ENCODE results near the gene PDE4D.

The PDE4D gene

GRCh38 chr5:58927181-58927580 lies 966.3 kb downstream of the PDE4D start:
- no peak for FAIRE-seq
- no peak for DNase-seq (ENCODE audit: insufficient read length, low spot score)
- TF ChIP-seq TAF1 (IDR thresholded peaks at IDR 0.05; ENCODE audit: low read depth, low read length) (no peak), POLR2A (IDR thresholded peaks at IDR 0.05; ENCODE audit: low read depth, low read length) (no peak), SPI1 (IDR thresholded peaks at IDR 0.05; ENCODE audit: low read depth, low read length) (no peak), POU2F2 (IDR thresholded peaks at IDR 0.05; ENCODE audit: low read depth, low read length) (no peak), POLR2AphosphoS5 (IDR thresholded peaks at IDR 0.05; ENCODE audit: low read depth, low read length) (no peak), PAX5 (IDR thresholded peaks at IDR 0.05; ENCODE audit: insufficient read depth, low read length, severe bottlenecking) (no peak)

GRCh38 chr5:58926541-58926935 lies 967.0 kb downstream of the PDE4D start:
- FAIRE-seq (no peak), DNase-seq (ENCODE audit: insufficient read length, low spot score) (no peak)
- TF ChIP-seq POLR2A (IDR thresholded peaks at IDR 0.05; ENCODE audit: low read depth, low read length) (no peak), POU2F2 (IDR thresholded peaks at IDR 0.05; ENCODE audit: low read depth, low read length) (no peak), POLR2AphosphoS5 (IDR thresholded peaks at IDR 0.05; ENCODE audit: low read depth, low read length) (no peak), PAX5 (IDR thresholded peaks at IDR 0.05; ENCODE audit: insufficient read depth, low read length, severe bottlenecking) (no peak), SPI1 (IDR thresholded peaks at IDR 0.05; ENCODE audit: low read depth, low read length) (no peak), TAF1 (IDR thresholded peaks at IDR 0.05; ENCODE audit: low read depth, low read length) (no peak)

GRCh38 chr5:58925627-58926540 lies 967.6 kb downstream of the PDE4D start:
- DNase-seq (ENCODE audit: insufficient read length, low spot score): no peak
- no peak for TF ChIP-seq POLR2AphosphoS5 (IDR thresholded peaks at IDR 0.05; ENCODE audit: low read depth, low read length)
- TF ChIP-seq PAX5 (IDR thresholded peaks at IDR 0.05; ENCODE audit: insufficient read depth, low read length, severe bottlenecking): no peak
- no peak for FAIRE-seq

- TF ChIP-seq POU2F2 (IDR thresholded peaks at IDR 0.05; ENCODE audit: low read depth, low read length) (no peak), POLR2A (IDR thresholded peaks at IDR 0.05; ENCODE audit: low read depth, low read length) (no peak), POLR2AphosphoS5 (IDR thresholded peaks at IDR 0.05; ENCODE audit: low read depth, low read length) (no peak), SPI1 (IDR thresholded peaks at IDR 0.05; ENCODE audit: low read depth, low read length) (no peak), PAX5 (IDR thresholded peaks at IDR 0.05; ENCODE audit: insufficient read depth, low read length, severe bottlenecking) (no peak), TAF1 (IDR thresholded peaks at IDR 0.05; ENCODE audit: low read depth, low read length) (no peak)
- DNase-seq (ENCODE audit: insufficient read length, low spot score) (no peak), FAIRE-seq (no peak)
Measured at GRCh38 chr5:58924306-58924705, 969.2 kb downstream of the PDE4D start.

- FAIRE-seq: no peak
- TF ChIP-seq POLR2A (IDR thresholded peaks at IDR 0.05; ENCODE audit: low read depth, low read length): no peak
- TF ChIP-seq TAF1 (IDR thresholded peaks at IDR 0.05; ENCODE audit: low read depth, low read length): no peak
- TF ChIP-seq PAX5 (IDR thresholded peaks at IDR 0.05; ENCODE audit: insufficient read depth, low read length, severe bottlenecking): no peak
- no peak for TF ChIP-seq SPI1 (IDR thresholded peaks at IDR 0.05; ENCODE audit: low read depth, low read length)
- no peak for TF ChIP-seq POLR2AphosphoS5 (IDR thresholded peaks at IDR 0.05; ENCODE audit: low read depth, low read length)
- no peak for TF ChIP-seq POU2F2 (IDR thresholded peaks at IDR 0.05; ENCODE audit: low read depth, low read length)
Measured at GRCh38 chr5:58923355-58923754, 970.2 kb downstream of the PDE4D start.

GRCh38 chr5:58922461-58923171 lies 970.9 kb downstream of the PDE4D start:
- TF ChIP-seq PAX5 (IDR thresholded peaks at IDR 0.05; ENCODE audit: insufficient read depth, low read length, severe bottlenecking): no peak
- TF ChIP-seq SPI1 (IDR thresholded peaks at IDR 0.05; ENCODE audit: low read depth, low read length): no peak
- TF ChIP-seq TAF1 (IDR thresholded peaks at IDR 0.05; ENCODE audit: low read depth, low read length): no peak
- no peak for TF ChIP-seq POU2F2 (IDR thresholded peaks at IDR 0.05; ENCODE audit: low read depth, low read length)
- TF ChIP-seq POLR2AphosphoS5 (IDR thresholded peaks at IDR 0.05; ENCODE audit: low read depth, low read length): no peak
- TF ChIP-seq POLR2A (IDR thresholded peaks at IDR 0.05; ENCODE audit: low read depth, low read length): no peak
- no peak for DNase-seq (ENCODE audit: insufficient read length, low spot score)
- FAIRE-seq: no peak

More at GRCh38 chr5:58923355-58923754, 970.2 kb downstream of the PDE4D start:
- no peak for DNase-seq (ENCODE audit: insufficient read length, low spot score)

- DNase-seq (ENCODE audit: insufficient read length, low spot score) (no peak), FAIRE-seq (no peak)
- TF ChIP-seq POLR2A (IDR thresholded peaks at IDR 0.05; ENCODE audit: low read depth, low read length) (no peak), TAF1 (IDR thresholded peaks at IDR 0.05; ENCODE audit: low read depth, low read length) (no peak), SPI1 (IDR thresholded peaks at IDR 0.05; ENCODE audit: low read depth, low read length) (no peak), POU2F2 (IDR thresholded peaks at IDR 0.05; ENCODE audit: low read depth, low read length) (no peak), POLR2AphosphoS5 (IDR thresholded peaks at IDR 0.05; ENCODE audit: low read depth, low read length) (no peak), PAX5 (IDR thresholded peaks at IDR 0.05; ENCODE audit: insufficient read depth, low read length, severe bottlenecking) (no peak)
Measured at GRCh38 chr5:58921159-58921558, 972.4 kb downstream of the PDE4D start.

- FAIRE-seq (no peak), DNase-seq (ENCODE audit: insufficient read length, low spot score) (no peak)
- no peak for TF ChIP-seq POU2F2 (IDR thresholded peaks at IDR 0.05; ENCODE audit: low read depth, low read length)
Measured at GRCh38 chr5:58919833-58920232, 973.7 kb downstream of the PDE4D start.
